NB4 (cell line): ENCODE data around the gene ZNF621.

Experiments used
- MYC ChIP-seq: IDR thresholded peaks from 2 replicates; pipeline ENCODE4 v1.6.1; 2011; ENCODE audit warnings: low read depth, low read length
- POLR2A ChIP-seq: IDR thresholded peaks from 2 replicates; pipeline ENCODE4 v1.6.1; 2011; ENCODE audit warnings: mild to moderate bottlenecking; ENCODE audit not compliant: insufficient read length; ENCODE audit errors: extremely low read depth
- TF ChIP-seq, protein P1 (sequence below): IDR thresholded peaks from one replicate; pipeline ENCODE4 v1.5.1; 2012; ENCODE audit warnings: low read depth, low read length
- TF ChIP-seq, protein P2 (sequence below): IDR thresholded peaks from 2 replicates; pipeline ENCODE4 v1.6.1; 2011; ENCODE audit warnings: low read depth, low read length

DNA sequence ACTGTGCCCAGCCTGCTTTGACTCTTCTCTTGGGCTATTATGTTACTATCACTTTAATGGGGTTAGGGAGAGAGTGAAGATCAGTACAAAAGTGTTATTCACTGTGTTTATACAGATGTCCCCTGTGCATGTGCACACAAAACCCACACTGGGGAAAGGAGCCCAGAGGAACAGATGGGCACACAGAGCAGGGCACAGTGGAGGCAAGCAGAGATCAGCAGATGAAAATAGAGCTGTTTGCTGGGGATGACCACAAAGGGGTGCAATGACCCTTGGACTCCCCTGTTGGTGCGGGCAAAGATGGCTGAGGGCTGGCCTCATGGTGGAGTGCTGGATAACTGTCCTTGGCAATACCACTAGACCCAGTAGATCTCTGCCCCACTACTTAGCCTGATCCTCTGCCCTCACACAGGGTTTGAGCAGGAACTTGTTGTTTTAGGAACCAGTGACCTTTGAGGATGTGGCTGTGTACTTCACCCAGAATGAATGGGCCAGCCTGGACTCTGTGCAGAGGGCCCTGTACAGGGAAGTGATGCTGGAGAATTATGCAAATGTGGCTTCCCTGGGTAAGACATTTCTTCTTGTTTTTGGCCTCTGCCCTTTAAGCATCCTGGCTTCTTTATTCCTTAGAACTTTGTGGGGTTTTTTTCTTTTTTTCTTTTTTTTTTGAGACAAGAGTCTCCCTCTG lies 13.6 kb upstream of the ZNF621 start:
- TF ChIP-seq POLR2A (no peak), MYC (no peak)
- TF ChIP-seq, protein P1, sequence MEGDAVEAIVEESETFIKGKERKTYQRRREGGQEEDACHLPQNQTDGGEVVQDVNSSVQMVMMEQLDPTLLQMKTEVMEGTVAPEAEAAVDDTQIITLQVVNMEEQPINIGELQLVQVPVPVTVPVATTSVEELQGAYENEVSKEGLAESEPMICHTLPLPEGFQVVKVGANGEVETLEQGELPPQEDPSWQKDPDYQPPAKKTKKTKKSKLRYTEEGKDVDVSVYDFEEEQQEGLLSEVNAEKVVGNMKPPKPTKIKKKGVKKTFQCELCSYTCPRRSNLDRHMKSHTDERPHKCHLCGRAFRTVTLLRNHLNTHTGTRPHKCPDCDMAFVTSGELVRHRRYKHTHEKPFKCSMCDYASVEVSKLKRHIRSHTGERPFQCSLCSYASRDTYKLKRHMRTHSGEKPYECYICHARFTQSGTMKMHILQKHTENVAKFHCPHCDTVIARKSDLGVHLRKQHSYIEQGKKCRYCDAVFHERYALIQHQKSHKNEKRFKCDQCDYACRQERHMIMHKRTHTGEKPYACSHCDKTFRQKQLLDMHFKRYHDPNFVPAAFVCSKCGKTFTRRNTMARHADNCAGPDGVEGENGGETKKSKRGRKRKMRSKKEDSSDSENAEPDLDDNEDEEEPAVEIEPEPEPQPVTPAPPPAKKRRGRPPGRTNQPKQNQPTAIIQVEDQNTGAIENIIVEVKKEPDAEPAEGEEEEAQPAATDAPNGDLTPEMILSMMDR, result no peak
- TF ChIP-seq, protein P2, sequence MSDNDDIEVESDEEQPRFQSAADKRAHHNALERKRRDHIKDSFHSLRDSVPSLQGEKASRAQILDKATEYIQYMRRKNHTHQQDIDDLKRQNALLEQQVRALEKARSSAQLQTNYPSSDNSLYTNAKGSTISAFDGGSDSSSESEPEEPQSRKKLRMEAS, result no peak
